Left kidney (tissue), 2 donors: ENCODE measurements around the gene PDIA4. TPM values are rescaled to one million over a fixed set of nuclear protein-coding genes. Genes with fewer than 3 reads are reported as not detected.

ENCODE experiments used
- DNase-seq: peaks from one replicate; pipeline ENCODE4 v3.0.0-alpha.2; 2013
- polyA plus RNA-seq: library from polyadenylated mRNA; unstranded; fragments of 120-200 nt; gene quantifications from one replicate; pipeline ENCODE4 v1.2.1, GENCODE V29; 2013; ENCODE audit not compliant: insufficient read length

PDIA4 gene
- polyA plus RNA-seq, 1 donor: 175 TPM

DNA sequence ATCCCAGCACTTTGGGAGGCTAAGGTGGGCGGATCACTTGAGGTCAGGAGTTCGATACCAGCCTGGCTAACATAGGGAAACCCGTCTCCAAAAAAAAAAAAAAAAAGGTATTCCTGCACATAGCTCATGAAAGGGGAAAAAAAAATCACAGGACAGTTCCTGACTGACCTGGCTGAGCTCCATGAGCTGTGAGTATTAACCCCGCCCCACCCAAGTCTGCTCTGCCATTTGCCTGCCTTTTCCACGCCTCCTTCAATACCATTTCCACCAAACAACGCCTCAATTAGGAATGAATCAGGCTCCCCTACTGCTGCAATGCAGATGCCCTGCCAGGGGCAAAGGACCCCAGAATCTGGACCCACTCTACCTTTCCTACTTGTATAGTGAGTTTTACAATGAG, 55.0 kb downstream of the PDIA4 start:
- DNase-seq: no peak

DNA sequence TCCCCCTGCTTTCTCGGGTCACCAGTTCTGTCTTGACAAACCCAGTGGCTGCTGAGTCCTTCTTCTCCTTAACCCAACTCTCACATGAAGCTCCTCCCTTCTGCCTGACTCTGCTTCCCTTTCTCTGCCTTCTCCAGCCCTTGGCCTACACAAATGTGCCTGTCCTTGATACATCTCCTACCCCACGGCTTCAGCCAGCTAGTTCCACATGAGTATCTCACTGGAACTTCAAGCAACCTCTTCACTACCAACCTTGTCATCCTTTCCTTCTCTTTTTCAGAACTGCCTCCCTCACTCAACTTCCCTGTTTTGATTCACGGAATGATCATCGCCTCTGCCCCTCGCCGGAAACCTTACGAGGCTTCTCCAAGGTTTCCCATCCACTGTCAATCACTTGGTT, 55.9 kb downstream of the PDIA4 start:
- DNase-seq: no peak

DNA sequence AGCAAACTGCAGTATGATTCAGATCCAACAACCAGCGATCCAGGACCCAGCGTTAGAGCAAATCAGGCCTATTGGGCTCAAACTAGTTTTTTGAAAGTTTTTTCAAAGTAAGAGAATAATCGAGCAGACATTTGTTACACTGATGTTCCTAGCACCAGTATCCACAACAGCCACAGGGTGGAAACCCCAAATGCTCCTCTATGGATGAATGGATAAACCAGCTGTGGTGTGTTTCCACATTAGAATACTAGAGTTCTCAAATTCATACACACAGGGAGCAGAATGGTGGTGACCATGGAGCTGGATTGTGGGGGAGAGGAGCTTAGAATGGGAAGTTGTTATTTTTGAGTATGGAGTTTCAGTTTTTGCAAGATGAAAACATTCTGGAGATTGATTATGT, 60.7 kb downstream of the PDIA4 start:
- DNase-seq: no peak

DNA sequence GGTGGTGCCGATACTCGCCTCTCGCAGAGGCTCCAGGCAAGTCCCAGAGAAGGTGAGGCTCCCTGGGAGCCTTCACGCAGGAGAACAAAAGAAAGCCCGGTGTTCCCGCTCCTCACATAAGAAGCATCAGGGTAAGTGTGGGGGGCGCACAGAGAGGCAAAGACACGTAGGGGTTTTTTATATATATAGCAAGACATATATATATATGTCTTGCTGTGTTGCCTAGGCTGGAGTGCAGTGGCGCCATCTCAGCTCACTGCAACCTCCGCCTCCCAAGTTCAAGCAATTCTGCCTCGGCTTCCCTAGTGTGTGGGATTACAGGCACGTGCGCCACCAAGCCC, 61.3 kb downstream of the PDIA4 start:
- no peak for DNase-seq

DNA sequence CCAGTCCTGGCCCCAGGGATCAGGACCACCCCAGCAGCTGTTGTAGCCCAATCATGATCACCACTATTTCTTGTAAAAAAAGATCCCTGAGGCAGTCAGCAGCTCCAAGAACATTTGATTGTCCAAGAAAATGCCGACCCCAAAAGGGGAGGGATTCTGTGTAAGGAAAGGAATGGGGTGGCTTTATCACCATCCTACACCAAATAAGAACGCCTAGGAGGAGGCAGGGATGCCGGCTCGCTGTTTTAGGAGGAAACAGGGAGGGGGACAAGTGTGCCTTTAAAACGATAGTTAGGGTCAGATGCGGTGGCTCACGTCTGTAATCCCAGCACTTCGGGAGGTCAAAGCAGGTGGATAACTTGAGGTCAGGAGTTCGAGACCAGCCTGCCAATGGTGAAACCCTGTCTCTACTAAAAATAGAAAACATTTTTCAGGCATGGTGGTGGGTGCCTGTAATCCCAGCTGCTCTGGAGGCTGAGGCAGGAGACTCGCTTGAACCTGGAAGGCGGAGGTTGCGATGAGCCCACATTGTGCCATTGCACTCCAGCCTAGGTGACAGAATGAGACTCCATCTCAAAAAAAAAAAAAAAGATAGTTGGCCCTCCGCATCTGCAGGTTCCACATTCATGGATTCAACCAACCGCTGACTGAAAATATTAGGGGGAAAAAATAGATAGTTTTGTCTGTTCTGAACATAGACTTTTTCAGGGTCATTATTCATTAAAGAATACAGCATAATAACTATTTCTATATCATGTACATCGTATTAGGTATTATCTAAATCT, 63.6 kb downstream of the PDIA4 start:
- DNase-seq: no peak

DNA sequence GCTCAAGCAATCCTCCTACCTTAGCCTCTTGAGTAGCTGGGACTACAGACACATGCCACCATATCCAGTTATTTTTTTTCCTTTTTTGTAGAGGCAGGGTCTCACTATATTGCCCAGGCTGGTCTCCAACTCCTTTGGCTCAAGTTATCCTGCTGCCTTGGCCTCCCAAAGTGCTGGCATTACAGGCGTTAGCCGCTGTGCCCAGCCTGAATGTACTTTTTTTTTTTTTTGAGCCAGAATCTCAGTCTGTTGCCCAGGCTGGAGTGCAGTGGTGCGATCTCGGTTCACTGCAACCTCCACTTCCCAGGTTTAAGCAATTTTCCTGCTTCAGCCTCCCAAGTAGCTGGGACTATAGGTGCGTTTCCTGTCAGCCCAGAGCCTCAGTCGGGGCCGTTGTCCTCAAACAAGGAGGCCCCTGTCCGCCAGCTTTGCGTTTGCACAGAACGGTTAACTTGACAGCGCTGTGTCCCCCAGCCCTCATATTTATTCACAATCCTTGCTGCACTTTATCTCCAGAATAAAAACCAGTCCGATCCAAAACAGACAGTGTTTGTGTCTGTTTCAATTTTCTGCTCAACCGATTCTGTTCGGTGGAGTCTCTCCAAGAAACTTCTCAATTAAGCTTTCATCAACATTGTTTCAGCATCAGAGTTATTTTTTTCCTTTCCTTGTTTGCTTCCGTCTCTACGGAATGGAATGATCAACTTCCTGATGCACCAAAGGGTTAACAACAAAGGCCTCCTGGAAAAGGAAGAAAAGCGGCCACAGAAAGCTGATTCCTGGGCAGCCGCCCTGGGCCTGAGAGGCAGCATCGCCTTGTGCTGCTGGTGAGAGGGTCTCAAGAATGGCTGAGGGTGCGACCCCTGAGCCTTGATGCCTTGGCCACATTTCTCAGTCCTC, 64.5 kb downstream of the PDIA4 start:
- DNase-seq: no peak

DNA sequence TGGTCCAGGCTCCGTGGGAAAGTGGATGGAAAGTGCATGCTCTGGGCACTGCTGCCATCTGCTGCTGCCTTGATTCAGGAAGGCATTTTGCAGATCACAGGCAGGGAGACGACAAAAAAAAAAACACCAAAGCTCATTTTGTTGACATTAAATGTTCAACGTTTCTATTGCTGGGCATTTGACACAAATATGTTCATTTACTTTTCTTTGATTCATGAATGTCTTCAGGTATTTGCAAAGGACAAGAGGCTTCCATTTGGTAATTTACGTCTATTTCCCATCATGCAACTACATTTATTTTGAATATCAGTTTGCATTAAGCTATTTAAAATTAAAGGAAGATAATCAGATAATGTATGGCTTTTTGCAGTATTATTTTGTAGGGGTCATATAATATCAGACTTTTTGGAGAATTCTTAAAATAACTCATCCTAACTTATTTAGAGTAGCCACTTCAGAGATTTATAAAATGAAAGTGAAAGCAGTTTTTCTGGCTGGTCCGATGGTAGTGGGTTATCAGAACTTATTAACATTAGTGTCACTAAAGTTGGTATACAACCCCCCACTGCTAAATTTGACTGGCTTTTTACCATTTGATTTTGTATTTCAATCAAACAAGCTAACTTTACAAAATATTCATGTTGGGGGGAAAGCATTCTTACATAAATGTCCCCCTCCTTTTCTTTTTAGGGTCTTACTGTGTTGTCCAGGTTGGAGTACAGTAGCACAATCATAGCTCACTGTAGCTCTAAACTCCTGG, 65.3 kb downstream of the PDIA4 start:
- peak; percentile 82 for DNase-seq

DNA sequence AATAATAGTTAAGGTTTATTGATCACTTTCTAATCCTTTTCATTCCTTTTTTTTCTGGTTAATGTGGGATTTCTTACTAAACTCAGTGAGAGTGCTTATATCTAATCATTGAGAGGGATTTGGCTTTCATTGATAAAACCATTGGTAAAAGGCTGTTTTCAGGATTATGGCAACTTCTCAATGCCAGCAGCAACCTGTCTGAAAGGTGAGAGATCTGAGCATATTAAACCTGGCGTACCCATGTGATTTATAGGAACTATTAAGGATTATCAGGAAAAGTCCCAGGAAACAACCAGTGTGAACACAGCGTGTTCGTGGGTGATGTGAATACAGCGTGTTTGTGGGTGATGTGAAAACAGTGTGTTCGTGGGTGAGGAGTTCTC, 65.9 kb downstream of the PDIA4 start:
- DNase-seq: no peak

DNA sequence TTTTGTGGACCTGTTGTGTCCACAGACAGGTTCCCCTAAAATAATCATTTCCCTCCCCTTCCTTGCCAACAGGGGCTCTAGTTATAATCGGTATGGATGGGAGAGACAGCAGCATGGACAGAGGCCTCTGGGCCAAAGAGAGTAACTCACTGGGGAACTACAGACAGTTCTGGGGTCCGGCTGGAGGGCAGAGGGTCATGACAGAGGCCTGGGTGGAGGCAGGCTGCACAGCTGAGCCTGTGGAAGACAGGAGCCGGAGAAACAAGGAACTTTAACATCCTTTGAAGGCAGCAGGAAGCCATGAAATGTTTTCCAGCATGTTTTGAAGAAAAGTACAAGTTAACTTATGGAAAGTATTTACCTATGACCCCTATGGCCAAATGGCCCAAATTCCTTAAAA, 68.6 kb downstream of the PDIA4 start:
- DNase-seq: no peak

DNA sequence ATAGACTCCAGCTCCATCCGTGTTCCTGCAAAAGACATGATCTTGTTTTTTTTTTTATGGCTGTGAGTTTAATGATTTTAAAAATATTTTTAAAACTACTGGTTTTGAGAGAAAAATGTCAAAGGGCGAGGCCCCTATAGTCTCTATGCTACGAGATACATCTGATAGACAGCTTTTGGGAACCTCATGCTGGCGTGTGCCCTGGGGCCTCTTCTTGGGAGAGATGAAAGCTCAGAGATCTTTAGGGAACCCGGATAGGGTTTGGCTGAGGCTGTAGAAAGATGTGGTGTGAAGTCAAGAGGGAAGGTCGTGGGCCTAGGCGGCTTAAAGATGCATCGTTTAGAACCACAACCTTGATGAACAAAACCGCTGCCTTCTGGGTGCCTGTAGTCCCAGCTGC, 70.2 kb downstream of the PDIA4 start:
- no peak for DNase-seq

DNA sequence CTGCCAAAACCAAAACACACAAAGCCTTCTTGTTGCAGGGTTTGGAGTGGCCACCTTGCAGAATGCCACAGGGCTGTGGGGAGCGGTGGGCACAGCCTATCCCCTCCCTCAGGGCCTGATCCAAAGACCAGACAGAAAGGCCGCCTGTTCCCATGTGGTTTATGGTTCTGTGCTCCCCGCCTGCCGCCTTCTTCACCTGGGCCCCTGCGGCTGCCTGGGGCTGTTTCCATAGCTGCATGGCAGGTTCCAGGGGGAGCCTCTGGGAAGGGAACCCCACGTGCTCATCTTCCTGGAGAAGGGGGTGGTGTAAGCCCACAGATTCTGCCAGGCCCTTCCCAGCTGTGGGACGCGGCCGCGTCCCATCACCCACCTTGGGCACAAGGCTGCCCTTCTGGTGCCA, 73.5 kb downstream of the PDIA4 start:
- no peak for DNase-seq

DNA sequence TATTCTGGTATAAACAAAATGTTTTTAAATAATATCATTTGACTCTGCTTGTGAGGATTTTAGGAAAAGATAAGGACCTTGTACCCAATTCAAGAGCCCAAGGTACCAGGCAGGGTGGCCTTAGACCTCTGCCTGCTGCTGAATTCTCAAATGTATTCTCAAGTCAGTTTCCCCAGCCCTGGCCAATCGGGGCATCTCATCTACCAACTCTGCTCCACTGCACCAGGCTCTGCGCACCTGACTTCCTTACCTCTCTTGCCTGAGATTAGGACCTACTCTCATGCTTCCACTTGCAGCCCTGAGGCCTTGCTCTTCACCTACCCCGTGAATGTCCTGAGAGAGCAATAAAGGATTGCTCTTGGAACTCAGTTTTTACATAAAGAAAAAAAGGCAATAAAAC, 74.6 kb downstream of the PDIA4 start:
- DNase-seq: no peak

Other genes starting within 250 kb of the PDIA4 start
- gene EZH2, start 144.2 kb downstream of the PDIA4 start, polyA plus RNA-seq: 63.9 TPM
- 9.3 TPM for gene ZNF786, start 62.2 kb upstream of the PDIA4 start, polyA plus RNA-seq
- gene ZNF425, start 97.8 kb upstream of the PDIA4 start, polyA plus RNA-seq: 8.6 TPM
- gene ZNF398, start 118.9 kb upstream of the PDIA4 start, polyA plus RNA-seq: 15.6 TPM
- 25.2 TPM for gene ZNF282, start 167.0 kb upstream of the PDIA4 start, polyA plus RNA-seq
- gene ZNF212, start 211.1 kb upstream of the PDIA4 start, polyA plus RNA-seq: 17.1 TPM
- gene ZNF783, start 233.7 kb upstream of the PDIA4 start, polyA plus RNA-seq: 17.0 TPM